ENCODE data around the gene PLA2G7. TPM values are rescaled to one million over a fixed set of nuclear protein-coding genes. Genes with fewer than 3 reads are reported as not detected.
"Not testable (repeated sequence)": the region's sequence is repeated elsewhere in the genome, so short reads cannot be mapped to it uniquely, and the experiment has no call there.

The PLA2G7 gene
- total RNA-seq, 4 donors from 2014 or later: 1.0 to 24.4 (median 3.2) TPM

- TF ChIP-seq CTCF (IDR thresholded peaks at IDR 0.05): no peak
- no peak for DNase-seq (ENCODE audit: low spot score)
- no peak for ATAC-seq (ENCODE audit: low FRiP score)
Measured at GRCh38 chr6:46773201-46773855, 38.2 kb upstream of the PLA2G7 start.

GRCh38 chr6:46772762-46773161, 37.6 kb upstream of the PLA2G7 start:
- no peak for TF ChIP-seq CTCF (IDR thresholded peaks at IDR 0.05)
- ATAC-seq (ENCODE audit: low FRiP score): no peak

GRCh38 chr6:46772016-46772415, 36.8 kb upstream of the PLA2G7 start:
- no peak for ATAC-seq (ENCODE audit: low FRiP score)
- no peak for DNase-seq (ENCODE audit: low spot score)
- TF ChIP-seq CTCF (IDR thresholded peaks at IDR 0.05): no peak

More at GRCh38 chr6:46772762-46773161, 37.6 kb upstream of the PLA2G7 start:
- no peak for DNase-seq (ENCODE audit: low spot score)

- DNase-seq (ENCODE audit: low spot score): no peak
- no peak for TF ChIP-seq CTCF (IDR thresholded peaks at IDR 0.05)
- no peak for ATAC-seq (ENCODE audit: low FRiP score)
Measured at GRCh38 chr6:46764961-46765360, 29.8 kb upstream of the PLA2G7 start.

GRCh38 chr6:46764280-46764679, 29.1 kb upstream of the PLA2G7 start:
- not testable (repeated sequence) for ATAC-seq (ENCODE audit: low FRiP score); DNase-seq (ENCODE audit: low spot score)

- DNase-seq (ENCODE audit: low spot score) (no peak), ATAC-seq (ENCODE audit: low FRiP score) (no peak)
- TF ChIP-seq CTCF (IDR thresholded peaks at IDR 0.05): no peak
Measured at GRCh38 chr6:46763466-46763865, 28.3 kb upstream of the PLA2G7 start.

GRCh38 chr6:46760925-46761324, 25.8 kb upstream of the PLA2G7 start:
- TF ChIP-seq CTCF (IDR thresholded peaks at IDR 0.05): no peak
- DNase-seq (ENCODE audit: low spot score) (no peak), ATAC-seq (ENCODE audit: low FRiP score) (no peak)

Data from omental fat pad (tissue), 4 donors.